ENCODE measurements around the gene CDK10.

The CDK10 gene

DNA sequence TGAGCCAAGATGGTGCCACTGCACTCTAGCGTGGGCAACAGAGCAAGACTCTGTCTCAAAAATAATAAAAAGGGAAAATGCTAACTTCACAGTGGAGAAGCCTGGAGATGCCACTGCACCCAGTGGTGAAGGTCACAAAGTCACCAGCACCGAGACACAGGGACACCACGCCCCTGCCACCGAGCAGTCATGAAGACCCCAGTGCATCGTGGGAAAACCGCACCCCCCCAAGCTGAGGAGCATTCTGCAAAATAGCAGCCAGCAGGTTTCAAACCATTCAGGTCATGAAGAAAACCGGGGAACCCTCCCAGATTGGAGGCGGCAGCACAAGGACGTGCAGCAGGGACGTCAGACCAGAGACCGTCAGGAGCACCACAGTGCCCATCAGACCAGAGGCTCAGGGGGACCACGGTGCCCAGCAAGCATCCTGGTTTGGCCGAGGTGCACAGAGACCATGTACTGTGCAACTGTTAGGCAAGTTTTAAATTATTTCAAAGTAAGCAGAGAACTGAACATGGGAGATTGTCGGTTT lies 42.7 kb upstream of the CDK10 start:
- TF ChIP-seq, protein P1, sequence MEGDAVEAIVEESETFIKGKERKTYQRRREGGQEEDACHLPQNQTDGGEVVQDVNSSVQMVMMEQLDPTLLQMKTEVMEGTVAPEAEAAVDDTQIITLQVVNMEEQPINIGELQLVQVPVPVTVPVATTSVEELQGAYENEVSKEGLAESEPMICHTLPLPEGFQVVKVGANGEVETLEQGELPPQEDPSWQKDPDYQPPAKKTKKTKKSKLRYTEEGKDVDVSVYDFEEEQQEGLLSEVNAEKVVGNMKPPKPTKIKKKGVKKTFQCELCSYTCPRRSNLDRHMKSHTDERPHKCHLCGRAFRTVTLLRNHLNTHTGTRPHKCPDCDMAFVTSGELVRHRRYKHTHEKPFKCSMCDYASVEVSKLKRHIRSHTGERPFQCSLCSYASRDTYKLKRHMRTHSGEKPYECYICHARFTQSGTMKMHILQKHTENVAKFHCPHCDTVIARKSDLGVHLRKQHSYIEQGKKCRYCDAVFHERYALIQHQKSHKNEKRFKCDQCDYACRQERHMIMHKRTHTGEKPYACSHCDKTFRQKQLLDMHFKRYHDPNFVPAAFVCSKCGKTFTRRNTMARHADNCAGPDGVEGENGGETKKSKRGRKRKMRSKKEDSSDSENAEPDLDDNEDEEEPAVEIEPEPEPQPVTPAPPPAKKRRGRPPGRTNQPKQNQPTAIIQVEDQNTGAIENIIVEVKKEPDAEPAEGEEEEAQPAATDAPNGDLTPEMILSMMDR (IDR thresholded peaks at IDR 0.05; ENCODE audit: low read length): no peak
- TF ChIP-seq EZH2phosphoT487 (IDR thresholded peaks at IDR 0.05; ENCODE audit: low read length) (no peak), EZH2 (optimal IDR thresholded peaks at IDR 0.05; ENCODE audit: low read depth, low read length) (no peak)

DNA sequence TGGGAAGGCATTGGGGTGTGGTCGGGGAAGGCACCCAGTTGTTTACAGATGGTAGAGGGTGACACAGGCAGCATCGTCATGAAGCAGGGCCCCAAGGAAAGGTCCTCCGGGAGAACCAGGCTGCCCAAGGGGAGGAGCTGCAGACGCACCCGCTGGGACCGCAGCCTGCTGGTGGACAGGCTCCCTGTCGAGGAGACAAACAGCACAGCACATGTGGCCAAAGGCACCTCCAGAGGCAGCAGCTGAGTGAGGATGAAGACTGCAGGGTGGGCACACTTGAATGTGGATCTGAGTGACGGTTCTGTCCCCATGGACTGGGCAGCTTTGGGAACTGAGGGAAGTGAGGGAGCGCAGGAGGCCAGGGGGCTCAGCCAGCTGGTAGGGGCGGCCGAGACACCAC lies 41.4 kb upstream of the CDK10 start:
- H3K4me3 ChIP-seq (ENCODE audit: low read length): no peak overlapping the region
- H4K20me1 ChIP-seq (ENCODE audit: insufficient read depth, low read length): no peaks in the 10 kb centered on the region
- no peaks in the 10 kb centered on the region for H3K9me3 ChIP-seq (replicated peaks; ENCODE audit: insufficient read depth, low read length)
- no peaks in the 10 kb centered on the region for H3K36me3 ChIP-seq (replicated peaks; ENCODE audit: insufficient read depth, low read length)
- DNase-seq: no peak
- H3K4me1 ChIP-seq (ENCODE audit: low read length): no peaks in the 10 kb centered on the region
- TF ChIP-seq, protein P1 (IDR thresholded peaks at IDR 0.05; ENCODE audit: low read length): no peak
- no peak for TF ChIP-seq EZH2 (optimal IDR thresholded peaks at IDR 0.05; ENCODE audit: low read depth, low read length)
- no peak for TF ChIP-seq EZH2phosphoT487 (IDR thresholded peaks at IDR 0.05; ENCODE audit: low read length)
- H2AFZ ChIP-seq (ENCODE audit: low read length): no peak overlapping the region
- H3K9ac ChIP-seq (ENCODE audit: low read length): no peak overlapping the region
- H3K27me3 ChIP-seq (replicated peaks; ENCODE audit: insufficient read depth, low read length): peaks cover 4% of the 10 kb centered on the region; the same call in 1 of the 2 replicates
- H3F3A ChIP-seq (ENCODE audit: insufficient read depth, low read length): no peaks in the 10 kb centered on the region
- no peaks in the 10 kb centered on the region for H3K9me2 ChIP-seq (replicated peaks; ENCODE audit: insufficient read depth, low read length)
- no peak overlapping the region for H3K27ac ChIP-seq (ENCODE audit: low read length)
- H3K4me2 ChIP-seq (ENCODE audit: low read depth, low read length): no peak overlapping the region
- H3K79me2 ChIP-seq (ENCODE audit: low read length): no peaks in the 10 kb centered on the region

More for the DNA sequence above, 42.7 kb upstream of the CDK10 start:
- Histone ChIP-seq H3K79me2 (ENCODE audit: low read length) (no peaks in the 10 kb centered on the region), H3K36me3 (replicated peaks; ENCODE audit: insufficient read depth, low read length) (no peaks in the 10 kb centered on the region), H3K9me3 (replicated peaks; ENCODE audit: insufficient read depth, low read length) (no peaks in the 10 kb centered on the region), H3K9ac (ENCODE audit: low read length) (no peak overlapping the region), H3K9me2 (replicated peaks; ENCODE audit: insufficient read depth, low read length) (no peaks in the 10 kb centered on the region), H2AFZ (ENCODE audit: low read length) (no peak overlapping the region), H3F3A (ENCODE audit: insufficient read depth, low read length) (no peaks in the 10 kb centered on the region), H3K4me2 (ENCODE audit: low read depth, low read length) (no peak overlapping the region), H3K4me3 (ENCODE audit: low read length) (no peak overlapping the region), H3K4me1 (ENCODE audit: low read length) (no peaks in the 10 kb centered on the region), H3K27ac (ENCODE audit: low read length) (no peak overlapping the region), H4K20me1 (ENCODE audit: insufficient read depth, low read length) (no peaks in the 10 kb centered on the region), H3K27me3 (replicated peaks; ENCODE audit: insufficient read depth, low read length) (peaks cover 4% of the 10 kb centered on the region; the same call in 1 of the 2 replicates)
- DNase-seq: no peak

DNA sequence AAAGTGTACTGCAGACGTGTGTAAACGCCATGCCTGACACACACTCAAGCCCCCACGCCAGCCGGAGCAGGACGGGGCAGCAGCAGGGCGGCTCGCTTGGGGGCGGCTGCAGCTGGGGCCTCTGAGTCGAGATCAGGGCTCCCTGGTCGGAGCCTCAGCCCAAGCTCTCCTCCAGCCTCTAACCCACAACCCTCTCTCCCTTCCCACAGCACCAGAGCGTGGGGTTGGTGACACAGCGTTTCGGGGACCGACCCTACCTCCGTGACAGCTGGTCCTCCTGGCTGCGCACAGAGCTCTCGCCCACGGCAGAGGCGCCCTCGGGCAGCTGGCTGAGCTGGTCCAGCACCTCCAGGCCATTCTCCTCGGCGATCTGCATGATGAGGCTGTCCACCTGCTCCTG lies 40.2 kb upstream of the CDK10 start:
- H3K4me3 ChIP-seq (ENCODE audit: low read length): no peak overlapping the region
- H3K36me3 ChIP-seq (replicated peaks; ENCODE audit: insufficient read depth, low read length): no peaks in the 10 kb centered on the region
- no peaks in the 10 kb centered on the region for H3K79me2 ChIP-seq (ENCODE audit: low read length)
- no peaks in the 10 kb centered on the region for H3K9me3 ChIP-seq (replicated peaks; ENCODE audit: insufficient read depth, low read length)
- H3K27me3 ChIP-seq (replicated peaks; ENCODE audit: insufficient read depth, low read length): peaks cover 4% of the 10 kb centered on the region; the same call in 1 of the 2 replicates
- H3K9ac ChIP-seq (ENCODE audit: low read length): no peak overlapping the region
- no peak overlapping the region for H3K4me2 ChIP-seq (ENCODE audit: low read depth, low read length)
- no peaks in the 10 kb centered on the region for H3F3A ChIP-seq (ENCODE audit: insufficient read depth, low read length)
- H3K4me1 ChIP-seq (ENCODE audit: low read length): no peaks in the 10 kb centered on the region
- H3K27ac ChIP-seq (ENCODE audit: low read length): no peak overlapping the region
- H2AFZ ChIP-seq (ENCODE audit: low read length): no peak overlapping the region
- H4K20me1 ChIP-seq (ENCODE audit: insufficient read depth, low read length): no peaks in the 10 kb centered on the region
- DNase-seq: no peak
- H3K9me2 ChIP-seq (replicated peaks; ENCODE audit: insufficient read depth, low read length): no peaks in the 10 kb centered on the region
- TF ChIP-seq, protein P1 (IDR thresholded peaks at IDR 0.05; ENCODE audit: low read length): no peak
- no peak for TF ChIP-seq EZH2 (optimal IDR thresholded peaks at IDR 0.05; ENCODE audit: low read depth, low read length)
- no peak for TF ChIP-seq EZH2phosphoT487 (IDR thresholded peaks at IDR 0.05; ENCODE audit: low read length)
